Esophagus squamous epithelium (tissue), 4 donors: ENCODE measurements around the gene MTRFR.

Experiments
- CTCF ChIP-seq, 6 experiments: fragments of 450-650 bp in 4 of 6; fragments of 200-600 bp in 2 of 6; sonication (generic) in 2 of 6; IDR thresholded peaks; one replicate each; pipeline ENCODE4 v1.5.1; 2016 to 2019; ENCODE audit warnings: antibody characterized with exemption in 6 of 6, mild to moderate bottlenecking in 4 of 6, moderate library complexity in 4 of 6
- POLR2A ChIP-seq, 4 donors: fragments of 450-650 bp; IDR thresholded peaks; one replicate each; pipeline ENCODE4 v1.6.1; 2017; ENCODE audit warnings: antibody characterized with exemption in 4 of 4, mild to moderate bottlenecking in 4 of 4, moderate library complexity in 3 of 4

- TF ChIP-seq CTCF (IDR thresholded peaks at IDR 0.05), result no peak
- no peak for TF ChIP-seq POLR2A (IDR thresholded peaks at IDR 0.05)
Measured at GRCh38 chr12:123284669-123285068, 51.4 kb downstream of the MTRFR start.
